HCT116 (cell line): ENCODE results near the gene UMODL1. TPM values are rescaled to one million over a fixed set of nuclear protein-coding genes. Genes with fewer than 3 reads are reported as not detected.

Experiments used
- ATAC-seq: fragments of 200-7000 bp; cut with Tn5 transposase; 2 replicates; pipeline ENCODE4 v1.9.1; 2020; ENCODE audit warnings: mild to moderate bottlenecking, moderate library complexity
- BruUV-seq: library from RNA; stranded (reverse); fragments of 400-500 nt; replicated peaks from 2 replicates; lab custom pipeline; 2021; lab: Mats Ljungman, UMichigan
- CTCF ChIA-PET: fragments of 300-600 bp; sonication (Branson Sonifier 250); formaldehyde crosslinking; loops from one replicate; lab custom pipeline; 2021; ENCODE audit warnings: antibody characterized with exemption; lab: Charles Lee
- POLR2A ChIA-PET: fragments of 300-600, 350-600 bp; sonication (Branson Sonifier 250); formaldehyde crosslinking; loops from one replicate; lab custom pipeline; 2021; ENCODE audit warnings: antibody characterized with exemption; lab: Charles Lee
- RAD21 ChIA-PET, 2 experiments: fragments of 300-600 bp; sonication (Branson Sonifier 250); formaldehyde crosslinking; loops; one replicate each; lab custom pipeline; 2023; ENCODE audit warnings: low total read pairs in 2 of 2; ENCODE audit not compliant: uncharacterized antibody in 2 of 2, unreplicated experiment in 2 of 2, low non-redundant PET in 1 of 2; lab: Charles Lee
- DNase-seq: peaks from one replicate; pipeline ENCODE4 v3.0.0-alpha.2; 2010; ENCODE audit warnings: low read depth, low spot score
- H2AFZ ChIP-seq: fragments of 200-600 bp; shearing (Covaris generic), sonication (generic); 2 replicates; pipeline ENCODE4 v1.6.1; 2017; ENCODE audit warnings: low read depth, mixed run types, mixed read lengths, antibody characterized with exemption, low read length; ENCODE audit not compliant: poor library complexity, severe bottlenecking
- H3K27ac ChIP-seq: 2 replicates; pipeline ENCODE4 v1.5.1; 2012; ENCODE audit warnings: low read depth, low read length
- H3K27me3 ChIP-seq: fragments of 200-600 bp; sonication (generic); 2 replicates; pipeline ENCODE4 v1.6.1; 2016; ENCODE audit warnings: mixed run types, low read length, mixed read lengths; ENCODE audit not compliant: insufficient read depth
- H3K36me3 ChIP-seq, 2 experiments: fragments of 200-500 bp in 1 of 2; fragments of 200-600 bp in 1 of 2; sonication (Bioruptor generic) in 1 of 2; sonication (generic) in 1 of 2; 2 replicates each; pipeline versions ENCODE4 v1.5.1 to v1.6.1; 2014 to 2016; ENCODE audit warnings: low read length in 2 of 2, inconsistent platforms in 1 of 2, mixed read lengths in 1 of 2, mixed run types in 1 of 2; ENCODE audit not compliant: insufficient read depth in 2 of 2, control insufficient read depth in 1 of 2
- H3K4me1 ChIP-seq, 2 experiments: fragments of 200-600 bp in 1 of 2; sonication (generic) in 1 of 2; 2 replicates each; pipeline versions ENCODE4 v1.5.1 to v1.6.1; 2012 to 2017; ENCODE audit warnings: low read length in 2 of 2, inconsistent platforms in 1 of 2, mild to moderate bottlenecking in 1 of 2, mixed read lengths in 1 of 2, mixed run types in 1 of 2, moderate library complexity in 1 of 2; ENCODE audit not compliant: insufficient read depth in 2 of 2, control insufficient read depth in 1 of 2
- H3K4me2 ChIP-seq: fragments of 200-600 bp; sonication (generic); 2 replicates; pipeline ENCODE4 v1.6.1; 2017; ENCODE audit warnings: mixed run types, low read length, mixed read lengths
- H3K4me3 ChIP-seq, 2 experiments: fragments of 200-600 bp in 1 of 2; sonication (generic) in 1 of 2; replicated peaks in 1 of 2; 2 replicates each; pipeline ENCODE4 v1.5.1; 2011 to 2016; ENCODE audit warnings: low read length in 2 of 2, control low read depth in 1 of 2, low read depth in 1 of 2, mild to moderate bottlenecking in 1 of 2, mixed read lengths in 1 of 2, mixed run types in 1 of 2
- H3K79me2 ChIP-seq: fragments of 200-600 bp; sonication (generic); 2 replicates; pipeline ENCODE4 v1.6.1; 2017; ENCODE audit warnings: mild to moderate bottlenecking, mixed run types, low read length, moderate library complexity, mixed read lengths; ENCODE audit not compliant: insufficient read depth
- H3K9ac ChIP-seq: fragments of 200-600 bp; sonication (generic); 2 replicates; pipeline ENCODE4 v1.6.1; 2016; ENCODE audit warnings: low read length, mixed read lengths
- H3K9me2 ChIP-seq: fragments of 200-600 bp; sonication (generic), shearing (Covaris generic); 2 replicates; pipeline ENCODE4 v1.6.1; 2017; ENCODE audit warnings: mixed run types, mild to moderate bottlenecking, moderate library complexity; ENCODE audit not compliant: insufficient read depth
- H3K9me3 ChIP-seq, 2 experiments: fragments of 200-500 bp in 1 of 2; fragments of 200-600 bp in 1 of 2; sonication (Bioruptor generic) in 1 of 2; sonication (generic) in 1 of 2; 2 replicates each; pipeline ENCODE4 v1.6.1; 2014 to 2017; ENCODE audit warnings: low read length in 2 of 2, mixed read lengths in 2 of 2, inconsistent platforms in 1 of 2, low read depth in 1 of 2, mild to moderate bottlenecking in 1 of 2, mixed run types in 1 of 2, moderate library complexity in 1 of 2; ENCODE audit not compliant: control insufficient read depth in 1 of 2, insufficient read depth in 1 of 2
- H4K20me1 ChIP-seq: fragments of 200-600 bp; sonication (generic), shearing (Covaris generic); 2 replicates; pipeline ENCODE4 v1.6.1; 2017; ENCODE audit warnings: mixed run types, mild to moderate bottlenecking, moderate library complexity; ENCODE audit not compliant: insufficient read depth
- CBX3 ChIP-seq: IDR thresholded peaks from 2 replicates; pipeline ENCODE4 v1.6.1; 2012; ENCODE audit warnings: low read depth
- CEBPB ChIP-seq: IDR thresholded peaks from 2 replicates; pipeline ENCODE4 v1.6.1; 2012; ENCODE audit warnings: low read depth
- EGR1 ChIP-seq: IDR thresholded peaks from 2 replicates; pipeline ENCODE4 v1.6.1; 2012; ENCODE audit warnings: low read depth
- ELF1 ChIP-seq: IDR thresholded peaks from 2 replicates; pipeline ENCODE4 v1.6.1; 2012; ENCODE audit warnings: low read depth, borderline replicate concordance
- EZH2 ChIP-seq: fragments of 200-600 bp; sonication (generic); IDR thresholded peaks from 2 replicates; pipeline ENCODE4 v1.6.1; 2017; ENCODE audit warnings: antibody characterized with exemption, mixed run types
- EZH2phosphoT487 ChIP-seq: fragments of 200-600 bp; IDR thresholded peaks from 2 replicates; pipeline ENCODE4 v1.6.1; 2018; ENCODE audit warnings: antibody characterized with exemption, borderline replicate concordance
- FOSL1 ChIP-seq: IDR thresholded peaks from 2 replicates; pipeline ENCODE4 v1.6.1; 2012; ENCODE audit warnings: low read depth
- JUND ChIP-seq: IDR thresholded peaks from 2 replicates; pipeline ENCODE4 v1.6.1; 2012
- SIN3A ChIP-seq: IDR thresholded peaks from 2 replicates; pipeline ENCODE4 v1.6.1; 2012; ENCODE audit warnings: low read depth
- YY1 ChIP-seq: IDR thresholded peaks from 2 replicates; pipeline ENCODE4 v1.6.1; 2011; ENCODE audit warnings: low read length, low read depth, moderate library complexity, mild to moderate bottlenecking; ENCODE audit not compliant: insufficient replicate concordance; ENCODE audit errors: extremely low read depth
- intact Hi-C: fragments of 100-400 bp; cut with micrococcal nuclease; formaldehyde crosslinking; loops from 2 replicates; pipeline ENCODE4 v1.10.0; 2022
- total RNA-seq: library from RNA; stranded (reverse); gene quantifications from one replicate; pipeline ENCODE4 v1.2.1, GENCODE V29; 2021; ENCODE audit not compliant: unreplicated experiment
- TF ChIP-seq, protein P1 (sequence below): IDR thresholded peaks from 2 replicates; pipeline ENCODE4 v1.6.1; 2012
- TF ChIP-seq, protein P2 (sequence below), 3 experiments: fragments of 200-600 bp in 1 of 3; sonication (generic) in 1 of 3; IDR thresholded peaks in 2 of 3; conservative IDR thresholded peaks in 1 of 3; 2 replicates each; pipeline ENCODE4 v1.5.1; 2012 to 2017; ENCODE audit warnings: low read depth in 2 of 3, low read length in 2 of 3, antibody characterized with exemption in 1 of 3, borderline replicate concordance in 1 of 3, control low read depth in 1 of 3, mild to moderate bottlenecking in 1 of 3, mixed read lengths in 1 of 3, mixed run types in 1 of 3, moderate library complexity in 1 of 3; ENCODE audit not compliant: insufficient read depth in 1 of 3

The UMODL1 gene
- total RNA-seq, 1 experiment from 2014 or later = not detected

DNA sequence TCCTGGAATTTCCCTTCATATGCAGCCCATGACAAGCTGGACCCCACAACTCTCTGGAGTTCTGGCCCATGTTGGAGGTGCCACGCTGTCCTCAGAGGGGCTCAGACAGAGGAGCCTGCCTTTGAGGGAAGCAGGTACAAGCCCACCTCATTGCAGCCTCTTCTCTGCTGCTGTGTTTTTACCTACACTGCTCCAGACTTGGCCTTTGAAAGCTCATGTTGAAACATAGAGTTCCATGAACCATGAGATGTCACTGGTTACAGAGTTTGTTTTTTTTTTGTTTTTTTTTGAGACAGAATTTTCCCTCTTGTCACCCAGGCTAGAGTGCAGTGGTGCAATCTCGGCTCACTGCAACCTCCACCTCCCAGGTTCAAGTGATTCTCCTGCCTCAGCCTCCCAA lies 38.9 kb upstream of the UMODL1 start:
- no peak overlapping the region for H3K27ac ChIP-seq
- RAD21 ChIA-PET = no interaction called here
- TF ChIP-seq FOSL1 (no peak), EZH2 (no peak), EGR1 (no peak), CEBPB (no peak), CBX3 (no peak), ELF1 (no peak), EZH2phosphoT487 (no peak), JUND (no peak), YY1 (no peak), SIN3A (no peak)
- TF ChIP-seq, protein P1, sequence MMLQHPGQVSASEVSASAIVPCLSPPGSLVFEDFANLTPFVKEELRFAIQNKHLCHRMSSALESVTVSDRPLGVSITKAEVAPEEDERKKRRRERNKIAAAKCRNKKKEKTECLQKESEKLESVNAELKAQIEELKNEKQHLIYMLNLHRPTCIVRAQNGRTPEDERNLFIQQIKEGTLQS = no peak
- TF ChIP-seq, protein P2, sequence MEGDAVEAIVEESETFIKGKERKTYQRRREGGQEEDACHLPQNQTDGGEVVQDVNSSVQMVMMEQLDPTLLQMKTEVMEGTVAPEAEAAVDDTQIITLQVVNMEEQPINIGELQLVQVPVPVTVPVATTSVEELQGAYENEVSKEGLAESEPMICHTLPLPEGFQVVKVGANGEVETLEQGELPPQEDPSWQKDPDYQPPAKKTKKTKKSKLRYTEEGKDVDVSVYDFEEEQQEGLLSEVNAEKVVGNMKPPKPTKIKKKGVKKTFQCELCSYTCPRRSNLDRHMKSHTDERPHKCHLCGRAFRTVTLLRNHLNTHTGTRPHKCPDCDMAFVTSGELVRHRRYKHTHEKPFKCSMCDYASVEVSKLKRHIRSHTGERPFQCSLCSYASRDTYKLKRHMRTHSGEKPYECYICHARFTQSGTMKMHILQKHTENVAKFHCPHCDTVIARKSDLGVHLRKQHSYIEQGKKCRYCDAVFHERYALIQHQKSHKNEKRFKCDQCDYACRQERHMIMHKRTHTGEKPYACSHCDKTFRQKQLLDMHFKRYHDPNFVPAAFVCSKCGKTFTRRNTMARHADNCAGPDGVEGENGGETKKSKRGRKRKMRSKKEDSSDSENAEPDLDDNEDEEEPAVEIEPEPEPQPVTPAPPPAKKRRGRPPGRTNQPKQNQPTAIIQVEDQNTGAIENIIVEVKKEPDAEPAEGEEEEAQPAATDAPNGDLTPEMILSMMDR (IDR thresholded peaks at IDR 0.05 in 2 of 3, conservative IDR thresholded peaks at IDR 0.05 in 1 of 3; ENCODE audit: borderline replicate concordance in 1 of 3, insufficient read depth in 1 of 3, low read depth in 2 of 3, low read length in 2 of 3) = no peak
- POLR2A ChIA-PET = no interaction called here
- intact Hi-C loops = no loop called here
- H3K36me3 ChIP-seq = no peaks in the 10 kb centered on the region
- no peaks in the 10 kb centered on the region for H3K9me3 ChIP-seq
- H3K9me2 ChIP-seq = no peaks in the 10 kb centered on the region
- no peak overlapping the region for H2AFZ ChIP-seq
- DNase-seq (no peak), ATAC-seq (no peak)
- no peaks in the 10 kb centered on the region for H3K4me1 ChIP-seq
- H3K27me3 ChIP-seq = no peaks in the 10 kb centered on the region
- no TSS peak for BruUV-seq
- no peak overlapping the region for H3K4me3 ChIP-seq
- CTCF ChIA-PET = no interaction called here
- H4K20me1 ChIP-seq = no peaks in the 10 kb centered on the region
- no peak overlapping the region for H3K9ac ChIP-seq
- no peak overlapping the region for H3K4me2 ChIP-seq
- no peaks in the 10 kb centered on the region for H3K79me2 ChIP-seq
